Gastrocnemius medialis (tissue), 4 donors: ENCODE measurements around the gene ENOPH1.

Experiments
- POLR2A ChIP-seq, 2 donors: fragments of 450-650 bp; IDR thresholded peaks; one replicate each; pipeline ENCODE4 v1.6.1; 2017; ENCODE audit warnings: antibody characterized with exemption in 2 of 2, mild to moderate bottlenecking in 2 of 2, moderate library complexity in 2 of 2
- TF ChIP-seq, protein P1 (sequence below), 5 experiments: fragments of 450-650 bp in 3 of 5; fragments of 200-600 bp in 2 of 5; sonication (generic) in 2 of 5; IDR thresholded peaks in 4 of 5; conservative IDR thresholded peaks in 1 of 5; 1 replicate in 4 of 5; 2 replicates in 1 of 5; pipeline ENCODE4 v1.5.1; 2016 to 2019; ENCODE audit warnings: antibody characterized with exemption in 5 of 5, mild to moderate bottlenecking in 3 of 5, moderate library complexity in 3 of 5

- TF ChIP-seq, protein P1, sequence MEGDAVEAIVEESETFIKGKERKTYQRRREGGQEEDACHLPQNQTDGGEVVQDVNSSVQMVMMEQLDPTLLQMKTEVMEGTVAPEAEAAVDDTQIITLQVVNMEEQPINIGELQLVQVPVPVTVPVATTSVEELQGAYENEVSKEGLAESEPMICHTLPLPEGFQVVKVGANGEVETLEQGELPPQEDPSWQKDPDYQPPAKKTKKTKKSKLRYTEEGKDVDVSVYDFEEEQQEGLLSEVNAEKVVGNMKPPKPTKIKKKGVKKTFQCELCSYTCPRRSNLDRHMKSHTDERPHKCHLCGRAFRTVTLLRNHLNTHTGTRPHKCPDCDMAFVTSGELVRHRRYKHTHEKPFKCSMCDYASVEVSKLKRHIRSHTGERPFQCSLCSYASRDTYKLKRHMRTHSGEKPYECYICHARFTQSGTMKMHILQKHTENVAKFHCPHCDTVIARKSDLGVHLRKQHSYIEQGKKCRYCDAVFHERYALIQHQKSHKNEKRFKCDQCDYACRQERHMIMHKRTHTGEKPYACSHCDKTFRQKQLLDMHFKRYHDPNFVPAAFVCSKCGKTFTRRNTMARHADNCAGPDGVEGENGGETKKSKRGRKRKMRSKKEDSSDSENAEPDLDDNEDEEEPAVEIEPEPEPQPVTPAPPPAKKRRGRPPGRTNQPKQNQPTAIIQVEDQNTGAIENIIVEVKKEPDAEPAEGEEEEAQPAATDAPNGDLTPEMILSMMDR (IDR thresholded peaks at IDR 0.05 in 4 of 5, conservative IDR thresholded peaks at IDR 0.05 in 1 of 5) = no peak
- TF ChIP-seq POLR2A (IDR thresholded peaks at IDR 0.05) = no peak
These were observed 51.1 kb downstream of the ENOPH1 start for GRCh38 chr4:82481506-82481840.
